ENCODE data around the gene MYCBPAP.
A peak's percentile ranks its signal among the peaks of the same experiment; 100 is the strongest.

The MYCBPAP gene

DNA sequence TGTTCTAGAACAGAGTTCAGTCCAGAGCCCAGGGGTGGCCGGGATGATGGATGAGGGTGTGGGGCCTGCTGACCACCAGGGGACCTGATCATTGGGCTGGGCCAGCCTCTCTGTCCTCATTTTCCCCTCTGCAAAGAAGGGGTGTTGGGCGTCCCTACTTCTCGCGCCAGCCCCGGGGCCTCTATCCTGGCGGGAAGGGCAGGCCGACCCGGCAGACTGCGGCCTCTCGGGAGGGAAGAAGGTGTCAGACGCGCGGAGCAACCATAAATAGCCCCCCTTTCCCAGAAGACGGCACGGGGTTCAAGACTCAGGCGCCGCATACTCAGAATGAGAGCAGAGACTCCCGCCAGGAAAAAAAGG lies 50.3 kb downstream of the MYCBPAP start:
- no peak overlapping the region for H2AFZ ChIP-seq (ENCODE audit: low read length)
- H3K9ac ChIP-seq (ENCODE audit: low read length) = no peak overlapping the region
- no peaks in the 10 kb centered on the region for H3K79me2 ChIP-seq (ENCODE audit: low read length)

GRCh38 chr17:50558941-50559614 lies 50.8 kb downstream of the MYCBPAP start:
- Histone ChIP-seq H3K4me1 (ENCODE audit: low read length) (peaks cover 8% of the 10 kb centered on the region), H3K9me3 (replicated peaks; ENCODE audit: insufficient read depth, low read length) (no peaks in the 10 kb centered on the region), H3K4me2 (ENCODE audit: low read depth, low read length) (no peak overlapping the region), H4K20me1 (ENCODE audit: insufficient read depth, low read length) (no peaks in the 10 kb centered on the region), H3F3A (ENCODE audit: insufficient read depth, low read length) (no peaks in the 10 kb centered on the region), H3K9me2 (replicated peaks; ENCODE audit: insufficient read depth, low read length) (no peaks in the 10 kb centered on the region), H3K79me2 (ENCODE audit: low read length) (no peaks in the 10 kb centered on the region), H3K36me3 (replicated peaks; ENCODE audit: insufficient read depth, low read length) (no peaks in the 10 kb centered on the region), H2AFZ (ENCODE audit: low read length) (no peak overlapping the region), H3K4me3 (ENCODE audit: low read length) (no peak overlapping the region), H3K9ac (ENCODE audit: low read length) (no peak overlapping the region), H3K27me3 (replicated peaks; ENCODE audit: insufficient read depth, low read length) (peaks cover 61% of the 10 kb centered on the region), H3K27ac (ENCODE audit: low read length) (no peak overlapping the region)
- no peak for TF ChIP-seq EZH2phosphoT487 (IDR thresholded peaks at IDR 0.05; ENCODE audit: low read length)
- no peak for TF ChIP-seq EZH2 (optimal IDR thresholded peaks at IDR 0.05; ENCODE audit: low read depth, low read length)
- TF ChIP-seq, protein P1, sequence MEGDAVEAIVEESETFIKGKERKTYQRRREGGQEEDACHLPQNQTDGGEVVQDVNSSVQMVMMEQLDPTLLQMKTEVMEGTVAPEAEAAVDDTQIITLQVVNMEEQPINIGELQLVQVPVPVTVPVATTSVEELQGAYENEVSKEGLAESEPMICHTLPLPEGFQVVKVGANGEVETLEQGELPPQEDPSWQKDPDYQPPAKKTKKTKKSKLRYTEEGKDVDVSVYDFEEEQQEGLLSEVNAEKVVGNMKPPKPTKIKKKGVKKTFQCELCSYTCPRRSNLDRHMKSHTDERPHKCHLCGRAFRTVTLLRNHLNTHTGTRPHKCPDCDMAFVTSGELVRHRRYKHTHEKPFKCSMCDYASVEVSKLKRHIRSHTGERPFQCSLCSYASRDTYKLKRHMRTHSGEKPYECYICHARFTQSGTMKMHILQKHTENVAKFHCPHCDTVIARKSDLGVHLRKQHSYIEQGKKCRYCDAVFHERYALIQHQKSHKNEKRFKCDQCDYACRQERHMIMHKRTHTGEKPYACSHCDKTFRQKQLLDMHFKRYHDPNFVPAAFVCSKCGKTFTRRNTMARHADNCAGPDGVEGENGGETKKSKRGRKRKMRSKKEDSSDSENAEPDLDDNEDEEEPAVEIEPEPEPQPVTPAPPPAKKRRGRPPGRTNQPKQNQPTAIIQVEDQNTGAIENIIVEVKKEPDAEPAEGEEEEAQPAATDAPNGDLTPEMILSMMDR (IDR thresholded peaks at IDR 0.05; ENCODE audit: low read length) = no peak
- no peak for DNase-seq

More for the DNA sequence above, 50.3 kb downstream of the MYCBPAP start:
- H4K20me1 ChIP-seq (ENCODE audit: insufficient read depth, low read length) = no peaks in the 10 kb centered on the region
- H3K9me3 ChIP-seq (replicated peaks; ENCODE audit: insufficient read depth, low read length) = no peaks in the 10 kb centered on the region
- H3K27ac ChIP-seq (ENCODE audit: low read length) = no peak overlapping the region
- H3K4me3 ChIP-seq (ENCODE audit: low read length) = no peak overlapping the region
- H3K9me2 ChIP-seq (replicated peaks; ENCODE audit: insufficient read depth, low read length) = no peaks in the 10 kb centered on the region
- no peak overlapping the region for H3K4me2 ChIP-seq (ENCODE audit: low read depth, low read length)
- no peaks in the 10 kb centered on the region for H3F3A ChIP-seq (ENCODE audit: insufficient read depth, low read length)
- H3K4me1 ChIP-seq (ENCODE audit: low read length) = peaks cover 8% of the 10 kb centered on the region
- no peak for TF ChIP-seq EZH2phosphoT487 (IDR thresholded peaks at IDR 0.05; ENCODE audit: low read length)
- TF ChIP-seq, protein P1 (IDR thresholded peaks at IDR 0.05; ENCODE audit: low read length) = no peak
- TF ChIP-seq EZH2 (optimal IDR thresholded peaks at IDR 0.05; ENCODE audit: low read depth, low read length) = no peak
- no peak for DNase-seq
- H3K27me3 ChIP-seq (replicated peaks; ENCODE audit: insufficient read depth, low read length) = peaks cover 56% of the 10 kb centered on the region
- H3K36me3 ChIP-seq (replicated peaks; ENCODE audit: insufficient read depth, low read length) = no peaks in the 10 kb centered on the region

DNA sequence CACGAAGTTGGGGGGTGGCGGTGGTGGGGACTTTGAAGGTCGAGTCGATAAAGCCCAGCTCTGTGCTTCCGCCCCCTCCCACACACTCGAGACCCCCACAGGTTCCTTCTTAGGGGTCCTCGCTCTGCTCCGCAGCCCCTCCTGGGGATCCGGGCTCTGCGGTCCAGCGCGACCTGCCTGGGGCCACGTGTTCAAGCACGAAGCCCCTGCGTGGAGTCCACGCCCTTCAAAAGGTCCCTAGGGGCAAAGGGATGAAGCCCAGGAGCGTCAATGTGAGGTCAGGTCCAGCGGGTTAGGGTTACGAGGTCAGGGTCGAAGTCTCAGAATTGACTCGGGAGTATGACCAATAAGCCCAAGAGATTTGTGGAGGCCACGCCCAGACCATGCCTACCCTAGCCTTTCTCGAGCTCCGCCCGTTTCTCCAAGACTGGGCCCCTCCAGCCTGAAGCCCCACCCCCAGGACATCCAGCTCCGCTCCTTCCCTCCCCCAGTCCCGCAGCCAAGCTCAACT lies 51.5 kb downstream of the MYCBPAP start:
- Histone ChIP-seq H3K4me1 (ENCODE audit: low read length) (peaks cover 8% of the 10 kb centered on the region), H3F3A (ENCODE audit: insufficient read depth, low read length) (no peaks in the 10 kb centered on the region), H3K9ac (ENCODE audit: low read length) (no peak overlapping the region), H3K36me3 (replicated peaks; ENCODE audit: insufficient read depth, low read length) (no peaks in the 10 kb centered on the region), H2AFZ (ENCODE audit: low read length) (peak overlapping the region; percentile 74), H3K4me2 (ENCODE audit: low read depth, low read length) (peak overlapping the region; percentile 99), H3K4me3 (ENCODE audit: low read length) (peak overlapping the region; percentile 65), H3K27me3 (replicated peaks; ENCODE audit: insufficient read depth, low read length) (peaks cover 68% of the 10 kb centered on the region), H3K9me2 (replicated peaks; ENCODE audit: insufficient read depth, low read length) (no peaks in the 10 kb centered on the region), H3K27ac (ENCODE audit: low read length) (no peak overlapping the region), H3K79me2 (ENCODE audit: low read length) (no peaks in the 10 kb centered on the region), H3K9me3 (replicated peaks; ENCODE audit: insufficient read depth, low read length) (no peaks in the 10 kb centered on the region), H4K20me1 (ENCODE audit: insufficient read depth, low read length) (no peaks in the 10 kb centered on the region)
- no peak for DNase-seq
- no peak for TF ChIP-seq EZH2phosphoT487 (IDR thresholded peaks at IDR 0.05; ENCODE audit: low read length)
- TF ChIP-seq EZH2 (optimal IDR thresholded peaks at IDR 0.05; ENCODE audit: low read depth, low read length) = no peak
- TF ChIP-seq, protein P1 (IDR thresholded peaks at IDR 0.05; ENCODE audit: low read length) = no peak
